HEK293 (cell line): ENCODE measurements around the gene HEBP1.

Experiments
- CTCF ChIA-PET: fragments of 350-600 bp; formaldehyde crosslinking; extraction: SDS; loops from one replicate; lab custom pipeline; 2021; ENCODE audit warnings: antibody characterized with exemption; lab: Yijun Ruan, JAX
- POLR2A ChIA-PET: fragments of 300-600 bp; formaldehyde crosslinking; extraction: SDS; loops from one replicate; lab custom pipeline; 2020; ENCODE audit warnings: antibody characterized with exemption, inconsistent platforms; lab: Yijun Ruan, JAX
- H3K27ac ChIP-seq: fragments of 200-500 bp; sonication (Bioruptor generic); 2 replicates; pipeline ENCODE4 v1.5.1; 2014; ENCODE audit warnings: low read depth, low read length, control low read depth, inconsistent platforms; ENCODE audit errors: extremely low read depth
- H3K36me3 ChIP-seq, 2 experiments: fragments of 200-500 bp in 1 of 2; sonication (Bioruptor generic) in 1 of 2; 1 replicate in 1 of 2; 2 replicates in 1 of 2; pipeline ENCODE4 v1.5.1; 2014 to 2017; ENCODE audit warnings: inconsistent platforms in 2 of 2, low read length in 2 of 2; ENCODE audit not compliant: control insufficient read depth in 2 of 2, insufficient read depth in 1 of 2
- H3K4me1 ChIP-seq: fragments of 200-500 bp; sonication (Bioruptor generic); 2 replicates; pipeline ENCODE4 v1.5.1; 2014; ENCODE audit warnings: mild to moderate bottlenecking, low read length, inconsistent platforms; ENCODE audit not compliant: control insufficient read depth, insufficient read depth
- H3K4me3 ChIP-seq: 2 replicates; pipeline ENCODE4 v1.5.1; 2011; ENCODE audit warnings: low read depth, mild to moderate bottlenecking, control low read depth, low read length, moderate library complexity
- H3K9me3 ChIP-seq: fragments of 200-500 bp; sonication (Bioruptor generic); 2 replicates; pipeline ENCODE4 v1.5.1; 2014; ENCODE audit warnings: low read depth, low read length, inconsistent platforms; ENCODE audit not compliant: control insufficient read depth, insufficient read depth
- KLF10 ChIP-seq: fragments of 450-650 bp; IDR thresholded peaks from 2 replicates; pipeline ENCODE4 v1.5.1; 2018; ENCODE audit warnings: missing biosample characterization, mild to moderate bottlenecking, missing genetic modification characterization
- KLF17 ChIP-seq: fragments of 450-650 bp; formaldehyde crosslinking; IDR thresholded peaks from 2 replicates; pipeline ENCODE4 v1.5.1; 2016; ENCODE audit warnings: missing biosample characterization, missing genetic modification characterization
- KLF9 ChIP-seq: fragments of 450-650 bp; formaldehyde crosslinking; IDR thresholded peaks from 2 replicates; pipeline ENCODE4 v1.5.1; 2016; ENCODE audit warnings: missing biosample characterization, missing genetic modification characterization, low read depth
- ZBTB11 ChIP-seq: fragments of 450-650 bp; formaldehyde crosslinking; conservative IDR thresholded peaks from 2 replicates; pipeline ENCODE4 v1.5.1; 2016; ENCODE audit warnings: low read depth, missing biosample characterization, missing genetic modification characterization
- ZEB2 ChIP-seq: fragments of 450-650 bp; formaldehyde crosslinking; IDR thresholded peaks from 2 replicates; pipeline ENCODE4 v1.5.1; 2016; ENCODE audit warnings: missing biosample characterization, missing genetic modification characterization
- ZNF133 ChIP-seq: fragments of 450-650 bp; formaldehyde crosslinking; IDR thresholded peaks from 2 replicates; pipeline ENCODE4 v1.5.1; 2016; ENCODE audit warnings: missing biosample characterization, missing genetic modification characterization
- ZNF138 ChIP-seq: fragments of 450-650 bp; formaldehyde crosslinking; IDR thresholded peaks from 2 replicates; pipeline ENCODE4 v1.5.1; 2016; ENCODE audit warnings: missing biosample characterization, missing genetic modification characterization, borderline replicate concordance
- ZNF175 ChIP-seq: fragments of 450-650 bp; formaldehyde crosslinking; IDR thresholded peaks from 2 replicates; pipeline ENCODE4 v1.5.1; 2016; ENCODE audit warnings: missing biosample characterization, missing genetic modification characterization
- ZNF18 ChIP-seq: fragments of 450-650 bp; formaldehyde crosslinking; IDR thresholded peaks from 2 replicates; pipeline ENCODE4 v1.5.1; 2016; ENCODE audit warnings: missing biosample characterization, missing genetic modification characterization
- ZNF23 ChIP-seq: fragments of 450-650 bp; formaldehyde crosslinking; IDR thresholded peaks from 2 replicates; pipeline ENCODE4 v1.5.1; 2016; ENCODE audit warnings: missing biosample characterization, missing genetic modification characterization, borderline replicate concordance
- ZNF302 ChIP-seq: fragments of 450-650 bp; formaldehyde crosslinking; IDR thresholded peaks from 2 replicates; pipeline ENCODE4 v1.5.1; 2016; ENCODE audit warnings: missing biosample characterization, missing genetic modification characterization, low read depth
- ZNF341 ChIP-seq: fragments of 450-650 bp; formaldehyde crosslinking; IDR thresholded peaks from 2 replicates; pipeline ENCODE4; 2016; ENCODE audit warnings: low read depth, missing biosample characterization, missing genetic modification characterization
- ZNF404 ChIP-seq: fragments of 450-650 bp; formaldehyde crosslinking; IDR thresholded peaks from 2 replicates; pipeline ENCODE4 v1.5.1; 2017; ENCODE audit warnings: missing biosample characterization, missing genetic modification characterization
- ZNF585B ChIP-seq: fragments of 450-650 bp; formaldehyde crosslinking; IDR thresholded peaks from 2 replicates; pipeline ENCODE4 v1.5.1; 2016; ENCODE audit warnings: missing biosample characterization, missing genetic modification characterization
- ZNF76 ChIP-seq: fragments of 450-650 bp; formaldehyde crosslinking; IDR thresholded peaks from 2 replicates; pipeline ENCODE4; 2016; ENCODE audit warnings: low read depth, missing biosample characterization, missing genetic modification characterization, borderline replicate concordance
- ZSCAN23 ChIP-seq: fragments of 450-650 bp; formaldehyde crosslinking; IDR thresholded peaks from 2 replicates; pipeline ENCODE4 v1.5.1; 2016; ENCODE audit warnings: missing biosample characterization, missing genetic modification characterization
- ZSCAN5A ChIP-seq: fragments of 450-650 bp; formaldehyde crosslinking; IDR thresholded peaks from 2 replicates; pipeline ENCODE4 v1.5.1; 2016; ENCODE audit warnings: missing biosample characterization, missing genetic modification characterization

The HEBP1 gene

GRCh38 chr12:12979731-12980259 lies 20.3 kb downstream of the HEBP1 start:
- CTCF ChIA-PET: interaction anchor here (0.7 to 6.5 kb wide), 7 partner anchors 9 to 248 kb away, joined by 3 to 39 read pairs (median 5); no protein-coding TSS in a partner anchor
- Histone ChIP-seq H3K36me3 (peaks cover 17 to 86% of the 10 kb centered on the region in 2 experiments), H3K4me1 (no peaks in the 10 kb centered on the region), H3K27ac (no peak overlapping the region)
- TF ChIP-seq ZNF18 (tag by site-specific recombination): no peak
- no peak for TF ChIP-seq ZNF138 (tag by site-specific recombination)
- no peak for TF ChIP-seq ZSCAN5A (tag by site-specific recombination)
- no peak for TF ChIP-seq ZNF404 (tag by site-specific recombination)
- TF ChIP-seq ZBTB11 (tag by site-specific recombination): no peak
- TF ChIP-seq ZNF76: no peak
- TF ChIP-seq KLF9 (tag by site-specific recombination): no peak
- TF ChIP-seq ZNF585B (tag by site-specific recombination): no peak
- no peak for TF ChIP-seq ZNF302 (tag by site-specific recombination)
- no peak for TF ChIP-seq ZNF175 (tag by site-specific recombination)
- no peak for TF ChIP-seq ZNF133 (tag by site-specific recombination)
- no peak for TF ChIP-seq ZSCAN23 (tag by site-specific recombination)
- TF ChIP-seq KLF10: no peak
- TF ChIP-seq, all 188 proteins: peak for 0
- Histone ChIP-seq H3K9me3 (no peaks in the 10 kb centered on the region), H3K4me3 (no peak overlapping the region)
- POLR2A ChIA-PET: no interaction called here

- H3K27ac ChIP-seq: no peak overlapping the region
- ChIA-PET POLR2A (no interaction called here), CTCF (interaction anchor here (0.7 to 6.5 kb wide), 5 partner anchors 8 to 247 kb away, joined by 3 to 39 read pairs (median 5); no protein-coding TSS in a partner anchor)
- no peaks in the 10 kb centered on the region for H3K9me3 ChIP-seq
- peaks cover 10 to 86% of the 10 kb centered on the region in 2 experiments for H3K36me3 ChIP-seq
- TF ChIP-seq ZNF23 (tag by site-specific recombination) (no peak), ZNF341 (no peak), KLF17 (tag by site-specific recombination) (no peak), ZEB2 (tag by site-specific recombination) (no peak)
- H3K4me1 ChIP-seq: no peaks in the 10 kb centered on the region
- H3K4me3 ChIP-seq: no peak overlapping the region
Measured at GRCh38 chr12:12979126-12979525, 20.9 kb downstream of the HEBP1 start.
